ENCODE measurements around the gene NDNF.

The NDNF gene

DNA sequence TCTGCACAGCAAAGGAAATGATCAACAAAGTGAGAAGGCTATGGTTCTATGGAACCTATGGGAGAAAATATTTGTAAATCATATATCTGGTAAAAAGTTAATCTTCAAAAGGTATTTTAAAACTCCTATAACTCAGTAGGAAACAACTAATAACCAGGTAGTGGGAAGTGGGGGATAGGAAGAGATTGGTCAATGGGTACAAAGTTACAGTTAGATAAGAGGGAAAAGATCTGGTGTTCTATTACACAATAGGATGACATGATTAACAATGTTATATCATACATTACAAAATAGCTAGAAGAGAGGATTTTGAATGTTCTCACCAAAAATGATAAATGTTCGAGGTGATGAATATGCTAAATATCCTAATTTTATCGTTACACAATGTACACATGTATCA is 46.3 kb downstream of the NDNF start:
- H3K4me3 ChIP-seq (ENCODE audit: low read depth, low read length) = no peak overlapping the region
- no peak for DNase-seq (ENCODE audit: low read depth)

DNA sequence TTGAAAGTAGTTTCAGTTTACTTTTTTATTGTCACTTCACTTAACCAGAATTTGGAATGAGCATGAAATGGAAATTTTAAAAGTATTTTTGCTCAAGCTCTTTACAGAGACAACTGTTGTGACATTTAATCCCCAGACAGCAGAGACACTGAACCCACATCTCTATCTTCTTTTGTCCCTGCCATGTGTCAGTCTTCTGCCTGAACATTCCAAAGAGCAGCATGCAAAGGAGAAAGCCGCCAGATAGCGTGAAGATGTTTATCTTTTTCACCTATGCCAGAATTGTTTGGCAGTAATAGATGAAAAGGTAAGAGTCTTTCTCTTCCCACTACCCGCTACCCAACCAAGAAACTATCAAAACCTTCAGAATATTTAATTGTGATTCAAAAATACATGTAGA is 46.8 kb downstream of the NDNF start:
- no peak overlapping the region for H3K4me3 ChIP-seq (ENCODE audit: low read depth, low read length)
- DNase-seq (ENCODE audit: low read depth) = no peak

DNA sequence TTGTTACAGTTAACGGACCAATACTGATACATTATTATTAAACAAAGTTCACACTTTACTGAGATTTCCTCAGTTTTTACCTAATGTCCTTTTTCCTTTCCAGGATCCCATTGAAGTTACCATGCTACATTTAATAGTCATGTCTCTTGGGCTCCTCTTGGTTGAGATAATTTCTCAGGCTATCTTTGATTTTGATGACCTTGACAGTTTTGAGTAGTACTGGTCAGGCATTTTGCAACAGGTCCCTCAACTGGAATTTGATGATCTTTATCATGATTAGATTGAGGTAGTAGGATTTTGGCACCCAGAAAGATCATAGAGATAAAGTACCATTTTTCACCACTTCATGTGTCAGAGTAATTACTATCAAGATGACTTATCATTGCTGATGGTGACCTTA is 53.8 kb downstream of the NDNF start:
- H3K4me3 ChIP-seq (ENCODE audit: low read depth, low read length) = no peak overlapping the region
- no peak for DNase-seq (ENCODE audit: low read depth)

DNA sequence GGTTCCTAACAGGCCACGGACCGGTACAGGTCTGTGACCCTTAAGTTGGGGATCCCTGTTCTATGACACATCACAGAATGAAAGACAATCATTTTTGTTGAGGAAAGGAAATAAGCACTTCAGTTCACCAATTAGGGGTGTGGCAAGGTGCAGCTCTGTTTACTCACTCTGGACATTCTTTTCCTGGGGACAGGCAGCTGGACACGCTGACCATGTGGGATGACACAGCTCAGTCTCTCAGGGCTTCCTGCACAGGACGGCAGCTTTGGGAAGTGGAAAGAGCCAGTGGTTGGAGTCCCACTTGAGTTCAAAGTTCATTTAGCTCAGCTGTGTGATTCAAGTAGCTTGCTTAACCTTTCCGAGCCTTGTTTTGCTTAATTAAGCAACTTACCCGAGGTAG is 55.7 kb downstream of the NDNF start:
- no peak for DNase-seq (ENCODE audit: low read depth)
- H3K4me3 ChIP-seq (ENCODE audit: low read depth, low read length) = no peak overlapping the region

DNA sequence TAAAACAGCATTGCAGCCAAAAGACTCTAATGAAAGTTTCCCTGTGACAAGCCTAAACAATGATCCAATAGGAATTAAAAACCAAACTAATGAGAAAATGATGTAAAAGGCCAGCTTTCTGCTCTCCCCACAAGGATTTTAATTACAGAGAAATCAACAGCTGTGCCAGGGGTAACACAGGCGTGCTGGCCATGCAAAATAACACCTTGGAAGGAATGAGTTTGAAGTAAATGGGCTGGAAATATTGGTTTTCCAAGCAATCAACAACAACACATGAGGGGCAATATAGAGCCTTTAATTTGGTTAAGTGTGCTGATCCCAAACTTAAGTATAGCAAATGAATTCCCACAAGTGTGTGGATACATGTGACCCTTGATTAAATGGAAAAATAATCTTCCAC is 56.9 kb downstream of the NDNF start:
- H3K4me3 ChIP-seq (ENCODE audit: low read depth, low read length) = no peak overlapping the region
- no peak for DNase-seq (ENCODE audit: low read depth)

DNA sequence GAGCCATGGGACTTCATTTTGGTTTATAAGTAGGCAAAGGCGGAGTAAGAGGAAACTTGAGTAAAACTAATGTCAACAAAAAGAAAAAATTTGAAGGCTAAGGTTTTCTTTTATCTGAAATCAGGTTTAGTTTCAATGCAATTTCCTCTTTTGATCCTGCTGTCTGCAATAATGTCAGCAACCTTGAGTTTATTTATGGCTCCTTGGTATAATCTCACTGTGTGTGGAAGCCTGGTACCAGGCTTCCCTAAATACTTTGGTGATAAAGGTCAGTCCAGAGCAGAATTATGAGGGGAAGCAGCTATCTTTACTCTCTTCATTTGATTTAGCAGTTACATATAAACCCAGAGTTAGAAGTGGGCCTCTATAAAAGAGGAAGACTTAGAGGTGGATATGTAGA is 57.8 kb downstream of the NDNF start:
- H3K4me3 ChIP-seq (ENCODE audit: low read depth, low read length) = no peak overlapping the region
- DNase-seq (ENCODE audit: low read depth) = no peak

DNA sequence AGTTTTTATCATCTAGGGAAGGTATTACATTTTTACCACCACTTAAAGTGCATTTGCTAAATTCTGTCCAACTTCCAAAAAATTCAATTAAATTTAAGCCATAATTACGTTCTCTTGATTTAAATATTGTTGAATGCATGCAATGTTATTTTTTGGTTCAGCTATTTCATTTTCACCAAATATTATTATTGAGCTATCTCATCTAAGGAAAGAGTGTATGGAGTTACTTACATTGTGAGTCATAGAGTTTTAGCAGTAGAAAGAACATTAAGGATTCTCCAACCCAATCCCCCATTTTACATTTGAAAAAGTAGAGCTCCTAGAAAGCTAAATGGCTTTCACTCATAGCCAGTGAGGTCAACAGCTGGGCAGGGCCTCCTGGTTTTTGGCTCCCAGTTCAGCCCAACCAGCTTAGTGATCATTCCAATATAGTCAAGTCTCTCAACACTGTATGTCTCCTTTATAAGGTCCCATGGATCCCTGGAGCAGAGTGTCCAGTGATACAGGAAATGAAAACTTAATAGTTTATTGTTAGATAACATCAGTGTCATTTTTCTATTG is 60.5 kb downstream of the NDNF start:
- DNase-seq (ENCODE audit: low read depth) = no peak
- H3K4me3 ChIP-seq (ENCODE audit: low read depth, low read length) = no peak overlapping the region

DNA sequence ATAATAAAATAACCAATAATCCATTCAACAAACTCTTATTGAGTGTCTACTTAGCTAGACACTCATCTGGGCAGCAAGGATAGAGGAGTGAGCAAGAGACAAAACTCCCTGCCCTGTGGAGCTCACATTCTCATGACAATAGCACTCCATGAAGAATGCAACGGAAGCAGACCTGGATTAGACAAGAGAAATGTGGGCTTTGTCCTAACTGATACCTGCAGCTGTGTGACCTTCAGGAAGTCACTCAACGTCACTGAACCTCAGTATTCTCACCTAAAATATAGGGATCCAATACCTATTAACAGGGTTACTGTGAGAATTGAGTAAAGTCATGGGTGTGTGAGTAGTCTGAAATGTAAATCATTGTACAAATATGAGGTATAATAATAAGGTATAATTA is 61.2 kb downstream of the NDNF start:
- H3K4me3 ChIP-seq (ENCODE audit: low read depth, low read length) = no peak overlapping the region
- no peak for DNase-seq (ENCODE audit: low read depth)

DNA sequence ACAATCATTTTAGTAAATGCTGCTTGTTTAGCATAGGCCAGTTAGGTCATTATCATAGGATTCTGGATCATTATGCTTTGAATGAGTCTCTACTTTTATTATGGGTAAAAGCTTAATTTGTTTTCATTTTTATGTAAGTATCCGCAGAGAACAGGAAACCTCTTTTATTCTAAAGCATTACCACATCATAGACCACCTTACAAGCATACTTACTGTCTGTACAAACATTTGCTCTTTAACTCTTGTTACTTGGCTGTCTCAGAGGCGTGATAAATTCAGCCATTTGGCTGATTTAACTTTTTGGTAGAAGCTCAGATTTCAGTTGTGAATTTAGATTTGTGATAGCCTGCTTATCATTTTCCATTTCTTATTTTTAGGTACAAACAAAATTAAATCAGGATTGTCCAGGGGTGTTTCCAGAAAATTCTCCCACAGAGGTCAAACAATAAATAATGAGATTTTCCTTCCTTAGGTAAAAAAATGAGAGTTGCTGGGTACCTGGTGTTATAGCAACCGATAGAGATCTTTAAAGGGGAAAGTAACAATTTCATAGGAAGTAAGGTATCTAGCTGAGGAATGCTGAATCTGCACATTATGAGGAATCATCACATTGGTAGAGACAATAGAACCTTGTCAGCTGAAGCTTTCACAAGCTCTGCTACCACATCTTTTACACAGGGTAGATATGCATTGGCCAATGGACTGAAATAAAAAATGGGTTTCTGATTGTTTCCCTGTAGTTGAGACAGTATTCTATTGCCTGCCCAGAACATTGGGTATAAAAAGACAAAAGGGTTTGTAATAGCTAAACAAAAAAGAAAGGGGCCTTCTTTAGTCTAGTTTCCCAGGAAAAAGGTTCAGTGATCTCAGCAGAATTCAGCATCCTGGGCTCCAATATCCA is 62.5 kb downstream of the NDNF start:
- H3K4me3 ChIP-seq (ENCODE audit: low read depth, low read length) = no peak overlapping the region

DNA sequence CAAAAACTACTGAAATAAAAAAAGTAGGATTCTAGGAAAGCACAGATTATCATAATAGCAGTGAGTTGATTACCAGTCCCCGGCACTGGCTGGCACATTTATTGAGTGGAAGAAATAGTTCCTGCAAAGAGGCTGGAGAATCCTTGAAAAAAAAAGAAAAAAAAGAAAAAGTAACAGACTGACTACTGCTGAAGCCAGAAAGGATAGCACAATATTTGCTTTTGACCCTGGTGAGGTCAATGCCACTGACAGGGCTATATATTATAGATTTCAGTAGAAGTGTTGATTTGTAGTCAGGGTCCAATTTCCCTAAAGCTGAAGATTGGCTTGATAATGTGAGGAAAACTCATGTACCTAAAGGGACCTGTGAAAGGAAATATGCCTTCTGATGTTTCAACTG is 64.7 kb downstream of the NDNF start:
- no peak overlapping the region for H3K4me3 ChIP-seq (ENCODE audit: low read depth, low read length)
- DNase-seq (ENCODE audit: low read depth) = no peak

More for the DNA sequence above, 62.5 kb downstream of the NDNF start:
- no peak for DNase-seq (ENCODE audit: low read depth)

DNA sequence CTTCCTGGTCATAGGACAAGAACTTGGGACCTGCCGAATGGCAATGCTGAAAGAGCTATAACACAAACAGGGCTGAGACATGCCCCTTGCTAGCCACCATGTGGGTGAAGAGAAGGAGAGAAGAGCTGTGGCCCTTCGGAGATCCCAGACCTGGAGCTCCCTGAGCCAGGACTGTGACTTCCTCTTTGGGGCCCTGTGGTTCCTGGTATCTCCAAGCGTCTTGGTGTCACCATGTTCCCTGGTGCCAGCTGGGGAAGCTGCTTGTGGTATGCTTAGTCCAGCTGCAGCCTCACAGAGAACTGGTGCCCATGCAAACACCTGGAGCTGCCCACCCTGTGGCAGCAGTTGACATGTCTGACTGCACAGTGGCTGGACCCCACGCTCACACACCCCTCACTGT is 68.5 kb downstream of the NDNF start:
- H3K4me3 ChIP-seq (ENCODE audit: low read depth, low read length) = no peak overlapping the region
- no peak for DNase-seq (ENCODE audit: low read depth)

DNA sequence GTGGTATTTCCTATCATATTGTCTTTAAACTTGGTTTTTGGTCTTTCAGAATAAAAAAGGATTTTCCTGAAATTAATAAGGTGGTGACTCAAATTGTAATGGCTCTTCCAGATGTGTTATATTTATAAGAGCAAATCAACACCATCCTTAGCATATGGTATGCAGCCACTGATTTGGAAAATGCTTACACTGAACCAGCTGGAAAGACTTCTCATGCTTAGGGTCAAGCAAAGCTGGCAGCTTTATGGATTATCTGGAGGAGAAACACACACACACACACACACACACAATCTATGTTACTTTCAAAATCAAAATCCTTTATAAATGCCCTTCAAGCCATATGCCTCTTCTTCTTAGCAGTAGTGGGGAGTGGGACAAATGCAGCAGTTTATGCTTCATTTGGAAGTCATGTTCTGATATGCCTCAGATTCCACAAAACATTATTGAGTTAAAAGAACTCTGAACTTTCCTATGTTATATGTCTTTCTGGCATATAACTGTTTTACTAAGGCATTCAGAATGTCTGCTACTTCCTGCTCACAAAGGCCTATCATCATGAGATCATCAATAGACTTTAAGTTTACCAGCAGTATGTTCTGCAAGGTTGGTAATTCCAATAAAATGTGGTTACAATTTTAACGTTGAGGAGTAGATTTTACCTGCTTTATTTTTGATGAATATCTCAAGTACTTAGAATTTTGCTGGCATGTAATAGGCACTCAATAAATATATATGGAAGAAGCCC is 76.9 kb downstream of the NDNF start:
- no peak overlapping the region for H3K4me3 ChIP-seq (ENCODE audit: low read depth, low read length)
- peak; percentile 3 for DNase-seq (ENCODE audit: low read depth)

DNA sequence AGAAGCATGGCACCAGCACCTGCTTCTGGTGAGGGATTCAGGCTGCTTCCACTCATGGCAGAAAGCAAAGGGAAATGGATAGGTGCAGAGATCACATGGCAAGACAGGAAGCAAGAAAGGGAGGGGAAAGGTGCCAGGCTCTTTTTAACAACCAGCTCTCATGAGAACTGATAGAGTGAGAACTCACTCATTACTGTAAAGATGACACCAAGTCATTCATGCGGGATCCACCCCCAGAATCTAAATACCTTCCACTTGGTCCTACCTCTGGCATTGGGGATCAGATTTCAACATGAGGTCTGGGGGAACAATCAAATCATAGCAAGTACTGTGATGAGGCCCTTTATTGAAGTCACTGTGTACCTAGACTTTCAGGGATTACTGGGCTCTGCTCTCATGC is 77.8 kb downstream of the NDNF start:
- no peak overlapping the region for H3K4me3 ChIP-seq (ENCODE audit: low read depth, low read length)
- DNase-seq (ENCODE audit: low read depth) = no peak

DNA sequence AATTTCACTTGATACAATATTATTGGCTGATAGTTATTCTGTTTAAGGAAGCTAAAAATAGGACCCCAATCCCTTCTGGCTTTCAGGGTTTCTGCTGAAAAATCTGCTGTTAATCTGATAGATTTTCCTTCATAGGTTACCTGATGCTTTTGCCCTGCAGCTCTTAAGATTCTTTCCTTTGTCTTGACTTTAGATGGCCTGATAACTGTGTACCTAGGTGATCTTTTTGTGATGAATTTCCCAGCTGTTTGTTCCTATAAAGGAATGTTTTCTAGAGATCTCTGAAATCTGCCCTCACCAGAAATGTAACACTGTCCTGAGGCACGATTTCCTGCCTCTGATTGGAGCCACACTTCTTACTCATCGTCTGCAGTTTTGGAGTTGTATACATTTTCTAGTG is 80.5 kb downstream of the NDNF start:
- no peak for DNase-seq (ENCODE audit: low read depth)
- no peak overlapping the region for H3K4me3 ChIP-seq (ENCODE audit: low read depth, low read length)

DNA sequence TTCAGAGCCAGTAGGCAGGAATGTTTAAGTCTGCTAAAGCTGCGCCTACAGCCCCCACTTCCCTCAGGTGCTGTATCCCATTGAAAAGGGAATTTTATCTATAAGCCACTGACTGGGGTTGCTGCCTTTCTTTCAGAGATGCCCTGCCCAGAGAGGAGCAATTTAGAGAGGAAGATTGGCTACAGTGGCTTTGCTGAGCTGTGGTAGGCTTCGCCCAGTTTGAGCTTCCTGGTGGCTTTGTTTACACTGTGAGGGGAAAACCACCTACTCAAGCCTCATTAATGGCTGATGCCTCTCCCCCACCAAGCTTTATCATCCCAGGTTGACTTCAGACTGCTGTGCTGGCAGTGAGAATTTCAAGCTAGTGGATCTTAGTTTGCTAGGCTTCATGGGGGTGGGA is 82.1 kb downstream of the NDNF start:
- no peak for DNase-seq (ENCODE audit: low read depth)
- no peak overlapping the region for H3K4me3 ChIP-seq (ENCODE audit: low read depth, low read length)

Data from skeletal muscle cell (primary cell).